ENCODE measurements around the gene WWOX.
A peak's percentile ranks its signal among the peaks of the same experiment; 100 is the strongest.
"Not testable (repeated sequence)": the region's sequence is repeated elsewhere in the genome, so short reads cannot be mapped to it uniquely, and the experiment has no call there.

The WWOX gene

GRCh38 chr16:79195938-79196337 lies 1096.5 kb downstream of the WWOX start:
- no peak for FAIRE-seq

GRCh38 chr16:79201436-79201835 lies 1102.0 kb downstream of the WWOX start:
- no peak for FAIRE-seq

GRCh38 chr16:79202977-79203376 lies 1103.5 kb downstream of the WWOX start:
- FAIRE-seq, result no peak

GRCh38 chr16:79204486-79204885 lies 1105.0 kb downstream of the WWOX start:
- FAIRE-seq, result no peak

- no peak for FAIRE-seq
These were observed 1107.4 kb downstream of the WWOX start for GRCh38 chr16:79206889-79207288.

- FAIRE-seq, result no peak
These were observed 1109.9 kb downstream of the WWOX start for GRCh38 chr16:79209308-79209707.

GRCh38 chr16:79210607-79211006 lies 1111.2 kb downstream of the WWOX start:
- no peak for FAIRE-seq

GRCh38 chr16:79211586-79211985 lies 1112.1 kb downstream of the WWOX start:
- FAIRE-seq, result no peak

- FAIRE-seq, result no peak
These were observed 1112.8 kb downstream of the WWOX start for GRCh38 chr16:79212114-79212791.

- FAIRE-seq, result no peak
These were observed 1113.8 kb downstream of the WWOX start for GRCh38 chr16:79213214-79213613.

- no peak for FAIRE-seq
These were observed 1115.8 kb downstream of the WWOX start for GRCh38 chr16:79215289-79215688.

- FAIRE-seq, result no peak
These were observed 1118.0 kb downstream of the WWOX start for GRCh38 chr16:79217375-79218011.

GRCh38 chr16:79218351-79218750 lies 1118.9 kb downstream of the WWOX start:
- no peak for FAIRE-seq

- FAIRE-seq, result not testable (repeated sequence)
These were observed 1126.5 kb downstream of the WWOX start for GRCh38 chr16:79225994-79226393.

GRCh38 chr16:79229361-79229760 lies 1129.9 kb downstream of the WWOX start:
- no peak for FAIRE-seq

- FAIRE-seq, result not testable (repeated sequence)
These were observed 1146.2 kb downstream of the WWOX start for GRCh38 chr16:79245700-79246099.

- FAIRE-seq, result no peak
These were observed 1147.9 kb downstream of the WWOX start for GRCh38 chr16:79247386-79247785.

- FAIRE-seq, result peak; percentile 81
These were observed 1148.9 kb downstream of the WWOX start for GRCh38 chr16:79248351-79248750.

- no peak for FAIRE-seq
These were observed 1151.1 kb downstream of the WWOX start for GRCh38 chr16:79250502-79251098.

- FAIRE-seq, result no peak
These were observed 1153.7 kb downstream of the WWOX start for GRCh38 chr16:79253100-79253631.

- FAIRE-seq, result no peak
These were observed 1158.6 kb downstream of the WWOX start for GRCh38 chr16:79257953-79258490.

GRCh38 chr16:79260890-79261289 lies 1161.4 kb downstream of the WWOX start:
- not testable (repeated sequence) for FAIRE-seq

- no peak for FAIRE-seq
These were observed 1162.1 kb downstream of the WWOX start for GRCh38 chr16:79261481-79261940.
